HepG2 (cell line): ENCODE measurements around the gene COQ6. TPM values are rescaled to one million over a fixed set of nuclear protein-coding genes. Genes with fewer than 3 reads are reported as not detected.

Experiments used
- ATAC-seq: fragments of 200-7000 bp; cut with Tn5 transposase; 3 replicates; pipeline ENCODE4 v1.9.1; 2020; ENCODE audit warnings: mild to moderate bottlenecking, moderate library complexity
- BruUV-seq: library from RNA; stranded (reverse); fragments of 400-500 nt; replicated peaks from 2 replicates; lab custom pipeline; 2021; lab: Mats Ljungman, UMichigan
- CTCF ChIA-PET: fragments of 300-600 bp; formaldehyde crosslinking; extraction: SDS; loops from one replicate; lab custom pipeline; 2021; ENCODE audit warnings: low total read pairs, inconsistent platforms, low intra/inter-chr PET ratio; lab: Yijun Ruan, JAX
- POLR2A ChIA-PET: fragments of 350-600 bp; sonication (Branson Sonifier 250); formaldehyde crosslinking; loops from one replicate; lab custom pipeline; 2020; ENCODE audit warnings: antibody characterized with exemption, inconsistent platforms; lab: Yijun Ruan, JAX
- DNase-seq: peaks from one replicate; pipeline ENCODE4 v3.0.0-alpha.2; 2015; ENCODE audit warnings: low spot score
- FAIRE-seq: peaks from 3 replicates; lab custom pipeline; 2011; peaks lifted over from hg19 to GRCh38; lab: Jason Lieb, UNC
- H2AFZ ChIP-seq: one replicate; pipeline ENCODE4 v1.6.1; 2011; ENCODE audit warnings: low read length, inconsistent platforms
- H3K27ac ChIP-seq: fragments of 300-600 bp; 3 replicates; pipeline ENCODE4 v1.8.0; 2011; ENCODE audit warnings: mixed run types, mild to moderate bottlenecking, mixed read lengths, low read length, inconsistent platforms; ENCODE audit not compliant: insufficient read depth; ENCODE audit errors: extremely low read length
- H3K27me3 ChIP-seq, 2 experiments: fragments of 200-600 bp in 1 of 2; 2 replicates in 1 of 2; 3 replicates in 1 of 2; pipeline versions ENCODE4 v1.6.0 to v1.8.0; 2011; ENCODE audit warnings: low read length in 2 of 2, mild to moderate bottlenecking in 2 of 2, moderate library complexity in 2 of 2, inconsistent platforms in 1 of 2; ENCODE audit not compliant: insufficient read depth in 2 of 2, control insufficient read depth in 1 of 2
- H3K36me3 ChIP-seq, 2 experiments: fragments of 200-600 bp in 1 of 2; replicated peaks in 1 of 2; 2 replicates in 1 of 2; 3 replicates in 1 of 2; pipeline versions ENCODE4 v1.5.1 to v1.8.0; 2011; ENCODE audit warnings: low read length in 2 of 2, inconsistent platforms in 1 of 2; ENCODE audit not compliant: insufficient read depth in 2 of 2, control insufficient read depth in 1 of 2
- H3K4me1 ChIP-seq: 2 replicates; pipeline ENCODE4 v1.5.1; 2012; ENCODE audit warnings: low read length, inconsistent platforms; ENCODE audit not compliant: insufficient read depth
- H3K4me2 ChIP-seq: 2 replicates; pipeline ENCODE4 v1.6.0; 2011; ENCODE audit warnings: low read depth, low read length, inconsistent platforms
- H3K4me3 ChIP-seq, 3 experiments: fragments of 200-600 bp in 1 of 3; sonication (generic), shearing (Covaris generic) in 1 of 3; replicated peaks in 1 of 3; 2 replicates each; pipeline ENCODE4 v1.5.1; 2011 to 2016; ENCODE audit warnings: low read length in 3 of 3, inconsistent platforms in 2 of 3, low read depth in 2 of 3, mild to moderate bottlenecking in 2 of 3, control low read depth in 1 of 3, mixed read lengths in 1 of 3; ENCODE audit not compliant: insufficient read depth in 1 of 3
- H3K79me2 ChIP-seq: one replicate; pipeline ENCODE4 v1.6.1; 2011; ENCODE audit warnings: low read length, inconsistent platforms; ENCODE audit not compliant: insufficient read depth
- H3K9ac ChIP-seq: 2 replicates; pipeline ENCODE4 v1.6.0; 2011; ENCODE audit warnings: mild to moderate bottlenecking, low read depth, low read length, inconsistent platforms; ENCODE audit not compliant: insufficient read depth
- H3K9me3 ChIP-seq: 2 replicates; pipeline ENCODE4 v1.5.1; 2012; ENCODE audit warnings: mild to moderate bottlenecking, low read length
- H4K20me1 ChIP-seq: 2 replicates; pipeline ENCODE4 v1.6.0; 2011; ENCODE audit warnings: inconsistent platforms, mild to moderate bottlenecking, low read length, moderate library complexity; ENCODE audit not compliant: insufficient read depth
- MAF1 ChIP-seq: sonication (generic); formaldehyde crosslinking; IDR thresholded peaks from 2 replicates; pipeline ENCODE4 v1.5.0; 2020; ENCODE audit warnings: missing genetic modification reagents, borderline replicate concordance
- RFX3 ChIP-seq: IDR thresholded peaks from 2 replicates; pipeline ENCODE4 v1.6.1; 2016; ENCODE audit warnings: missing biosample characterization, missing genetic modification reagents
- ZNF407 ChIP-seq: sonication (generic); formaldehyde crosslinking; IDR thresholded peaks from one replicate; pipeline ENCODE4 v1.5.1; 2020; ENCODE audit warnings: mild to moderate bottlenecking, missing genetic modification reagents; ENCODE audit errors: not compliant biosample characterization
- ZNF589 ChIP-seq: sonication (generic); formaldehyde crosslinking; conservative IDR thresholded peaks from 2 replicates; pipeline ENCODE4 v1.8.0; 2022; ENCODE audit warnings: mild to moderate bottlenecking, moderate library complexity, missing genetic modification reagents
- ZNF639 ChIP-seq: conservative IDR thresholded peaks from 2 replicates; pipeline ENCODE4 v1.6.1; 2018; ENCODE audit warnings: missing genetic modification reagents
- ZNF770 ChIP-seq: sonication (generic); formaldehyde crosslinking; IDR thresholded peaks from 2 replicates; pipeline ENCODE4 v1.5.0; 2020; ENCODE audit warnings: mild to moderate bottlenecking, missing genetic modification reagents
- WGBS: methylation state at CpG from one replicate; pipeline ENCODE4 v1.1.6; 2017; ENCODE audit warnings: low lambda C conversion rate; 5-methylcytosine and 5-hydroxymethylcytosine counted together
- in situ Hi-C: cut with HindIII; loops from 2 replicates; pipeline ENCODE4 v1.10.0; 2017; ENCODE audit warnings: low pct_unique_long_range_greater_than_20kb; ENCODE audit not compliant: extremely low pct_ligation_motif_present
- intact Hi-C: fragments of 100-400 bp; cut with micrococcal nuclease; formaldehyde crosslinking; loops from one replicate; pipeline ENCODE4 v1.10.0; 2022; ENCODE audit not compliant: unreplicated experiment
- polyA plus RNA-seq, 8 experiments: library from polyadenylated mRNA; depleted of rRNA in 3 of 8; stranded (reverse) in 7 of 8; unstranded in 1 of 8; fragments of >200 nt; fragmentation: Illumina TruSeq in 4 of 8; extraction: Trizol in 4 of 8; gene quantifications; 2 replicates each; pipeline versions ENCODE4 v1.2.1 to v1.2.3, GENCODE V29; 2011 to 2016; ENCODE audit warnings: low read depth in 4 of 8, missing spikeins in 1 of 8, mixed read lengths in 1 of 8; ENCODE audit not compliant: insufficient read depth in 1 of 8
- total RNA-seq, 5 experiments: library from RNA; depleted of rRNA; stranded (reverse); fragments of >200 nt; fragmentation: Illumina TruSeq; extraction: Trizol; gene quantifications; 2 replicates each; pipeline ENCODE4 v1.2.3, GENCODE V29; 2016; ENCODE audit warnings: low read depth in 1 of 5

Gene COQ6
- total and polyA plus RNA-seq, 2 of the 13 experiments (the other 11 are each of a cell fraction or from before 2014, with no cell fraction given), result 18.9 to 34.7 TPM

- DNase-seq, result no peak
- FAIRE-seq, result no peak
- H3K9ac ChIP-seq, result no peak overlapping the region
- TF ChIP-seq RFX3 (CRISPR knock-in tag) (no peak), ZNF639 (CRISPR knock-in tag) (no peak), ZNF770 (no peak), ZNF589 (CRISPR knock-in tag) (no peak), ZNF407 (CRISPR knock-in tag) (no peak), MAF1 (CRISPR knock-in tag) (no peak)
- TF ChIP-seq, all 625 proteins: peak for 0
- peaks cover 21 to 66% of the 10 kb centered on the region in 2 experiments for H3K36me3 ChIP-seq
- no peak overlapping the region for H3K27ac ChIP-seq
- ATAC-seq, result no peak
- H3K4me3 ChIP-seq, result no peak overlapping the region
- in situ Hi-C loops (no loop called here), intact Hi-C loops (no loop called here)
- H3K27me3 ChIP-seq, result no peaks in the 10 kb centered on the region
- BruUV-seq, result no TSS peak
- 97% methylated on average over 5 of the region's 6 CpGs for WGBS
- no peaks in the 10 kb centered on the region for H3K79me2 ChIP-seq
- no peaks in the 10 kb centered on the region for H4K20me1 ChIP-seq
- no peak overlapping the region for H3K4me2 ChIP-seq
- ChIA-PET CTCF (no interaction called here), POLR2A (interaction anchor here (0.6 to 1.8 kb wide), 2 partner anchors 17 to 26 kb away, joined by 3 to 5 read pairs; partner anchors contain the start of genes COQ6 and FAM161B)
- H3K9me3 ChIP-seq, result no peaks in the 10 kb centered on the region
- no peak overlapping the region for H2AFZ ChIP-seq
- H3K4me1 ChIP-seq, result peaks cover 20% of the 10 kb centered on the region
Observed at GRCh38 chr14:73976125-73976524, 26.0 kb downstream of the COQ6 start.
